HG02759 (cell line): Measurements from ENCODE around the gene FILIP1L.

Experiments used
- ATAC-seq: cut with Tn5 transposase; IDR thresholded peaks from one replicate; pipeline ENCODE4 v1.9.1; 2021; ENCODE audit warnings: mild to moderate bottlenecking, moderate library complexity; ENCODE audit not compliant: unreplicated experiment

The FILIP1L gene

GRCh38 chr3:99873269-99874102 lies 240.8 kb downstream of the FILIP1L start:
- ATAC-seq: no peak

DNA sequence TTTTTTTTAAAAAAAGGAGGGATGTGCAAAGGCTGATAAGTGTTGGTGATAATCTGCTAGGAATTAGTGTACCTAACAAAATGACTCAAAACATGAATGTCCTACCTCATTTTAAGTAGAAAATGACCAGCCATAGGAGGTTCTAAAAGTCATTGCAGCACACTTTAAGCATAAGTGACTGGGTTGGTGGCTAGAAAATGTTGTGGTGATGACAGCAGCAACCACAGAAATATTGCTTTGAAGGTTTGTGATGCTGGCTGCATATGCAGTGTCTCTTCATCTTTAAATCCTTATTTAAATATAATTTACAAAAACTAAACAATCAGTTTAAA lies 241.4 kb downstream of the FILIP1L start:
- ATAC-seq: peak; percentile 52

- ATAC-seq: no peak
These were observed 242.9 kb downstream of the FILIP1L start for GRCh38 chr3:99871231-99872045.

DNA sequence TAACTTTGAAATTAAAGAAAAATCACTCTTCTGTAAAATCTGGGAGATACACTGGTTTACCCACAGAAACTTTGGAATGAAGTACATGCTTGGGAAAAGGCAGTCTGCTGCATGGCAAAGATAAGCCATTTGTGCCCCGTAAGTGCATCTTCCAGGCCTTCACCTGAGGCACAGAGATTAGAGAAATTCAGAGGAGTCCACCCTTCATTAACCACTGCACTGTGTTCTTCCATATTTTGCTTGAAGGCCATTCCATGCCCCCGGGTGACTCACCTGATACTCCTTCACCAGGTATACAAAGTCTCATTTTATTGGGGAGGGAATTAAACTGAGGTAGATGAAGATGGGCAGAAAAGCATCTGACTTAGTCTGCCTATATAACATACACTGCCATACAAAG lies 243.6 kb downstream of the FILIP1L start:
- ATAC-seq: no peak

DNA sequence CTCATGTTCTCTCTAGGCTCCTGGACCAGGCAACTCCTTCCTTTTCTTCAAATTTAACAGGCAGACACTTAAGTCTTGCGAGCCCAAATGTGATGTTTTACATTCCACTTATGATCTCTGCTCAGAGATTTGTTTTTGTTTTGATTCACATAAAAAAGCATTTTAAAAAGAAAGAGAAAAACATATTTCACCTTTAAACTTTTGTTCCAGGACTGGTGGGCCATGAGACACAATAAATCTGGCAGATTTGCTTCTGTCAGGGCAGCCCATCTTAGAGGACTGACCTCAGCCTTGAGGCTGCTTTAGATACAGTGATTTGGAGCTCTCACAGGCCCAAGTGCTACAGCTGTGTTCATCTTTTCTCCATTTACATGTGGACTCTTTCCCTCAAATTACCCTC lies 244.7 kb downstream of the FILIP1L start:
- no peak for ATAC-seq

DNA sequence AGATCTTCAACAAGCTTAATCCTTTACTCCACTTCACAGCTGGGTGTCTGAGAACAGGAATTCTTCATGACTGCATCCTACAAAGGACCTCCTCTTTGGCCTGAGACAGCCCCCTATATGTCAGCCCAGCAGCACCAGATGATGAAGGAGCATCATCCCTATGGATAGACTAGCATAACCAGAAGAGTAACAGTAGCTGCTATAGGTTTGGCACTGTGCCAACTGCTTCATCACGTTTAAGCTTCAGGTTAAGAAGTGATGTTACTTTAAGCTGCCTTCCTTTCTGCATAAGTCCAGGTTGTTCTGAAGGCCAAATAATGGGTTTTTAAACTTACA lies 246.0 kb downstream of the FILIP1L start:
- ATAC-seq: no peak

GRCh38 chr3:99867594-99868310 lies 246.5 kb downstream of the FILIP1L start:
- ATAC-seq: no peak

DNA sequence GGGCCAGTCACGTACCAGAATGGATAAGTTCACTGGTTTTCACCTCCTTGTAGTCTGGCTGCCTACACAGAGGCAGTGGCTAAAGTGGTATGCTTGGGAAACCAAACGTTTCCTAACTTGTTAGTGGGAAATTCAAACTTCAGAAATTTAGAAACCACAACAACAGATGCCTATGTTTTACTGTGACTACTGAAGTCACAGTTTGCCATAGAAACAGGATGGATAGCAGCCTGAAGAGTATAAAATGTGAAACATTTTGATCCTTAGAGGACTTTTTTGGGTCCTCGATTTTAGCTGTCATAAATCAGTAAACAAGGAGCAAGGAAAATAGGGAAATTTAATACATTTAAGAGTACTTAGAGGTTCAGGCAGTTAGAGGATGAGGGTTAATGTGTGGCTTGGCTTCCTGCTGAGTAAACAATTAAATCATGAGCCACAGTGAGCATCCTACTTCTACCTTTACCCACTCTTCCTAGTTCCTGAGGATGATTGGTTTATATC lies 248.0 kb downstream of the FILIP1L start:
- ATAC-seq: no peak

- no peak for ATAC-seq
These were observed 249.0 kb downstream of the FILIP1L start for GRCh38 chr3:99865321-99865720.

GRCh38 chr3:99864289-99864688 lies 250.0 kb downstream of the FILIP1L start:
- no peak for ATAC-seq

GRCh38 chr3:99863588-99863987 lies 250.7 kb downstream of the FILIP1L start:
- no peak for ATAC-seq

- no peak for ATAC-seq
These were observed 251.3 kb downstream of the FILIP1L start for GRCh38 chr3:99863002-99863401.

- ATAC-seq: no peak
These were observed 252.1 kb downstream of the FILIP1L start for GRCh38 chr3:99862208-99862607.

GRCh38 chr3:99861216-99861615 lies 253.1 kb downstream of the FILIP1L start:
- no peak for ATAC-seq

- no peak for ATAC-seq
These were observed 254.5 kb downstream of the FILIP1L start for GRCh38 chr3:99859825-99860224.

GRCh38 chr3:99858469-99858868 lies 255.8 kb downstream of the FILIP1L start:
- ATAC-seq: no peak

GRCh38 chr3:99857278-99857677 lies 257.0 kb downstream of the FILIP1L start:
- no peak for ATAC-seq

GRCh38 chr3:99856437-99857220 lies 257.7 kb downstream of the FILIP1L start:
- ATAC-seq: no peak

DNA sequence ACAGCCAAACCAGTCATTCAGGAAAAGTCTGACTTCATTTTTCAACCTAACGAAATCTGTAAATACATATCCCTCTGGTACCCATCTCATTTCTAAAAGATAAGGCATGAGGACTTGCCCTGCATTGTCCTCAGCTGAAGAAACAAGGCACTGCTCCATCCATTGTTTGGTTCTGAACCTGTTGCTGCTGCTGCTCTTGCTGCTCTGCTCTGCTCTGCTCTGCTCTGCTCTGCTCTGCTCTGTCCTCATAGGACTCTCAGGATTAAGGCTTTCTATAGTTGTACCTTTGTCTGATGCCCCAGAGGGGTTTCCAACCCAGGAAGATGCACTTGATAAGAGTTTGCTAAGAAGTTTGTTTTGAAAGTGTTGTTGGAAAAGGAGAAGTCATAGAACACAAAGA lies 258.4 kb downstream of the FILIP1L start:
- ATAC-seq: no peak

- no peak for ATAC-seq
These were observed 259.5 kb downstream of the FILIP1L start for GRCh38 chr3:99854756-99855298.
